DMS153 (cell line): ENCODE results near the gene CSN1S1.
"Not testable (repeated sequence)": the region's sequence is repeated elsewhere in the genome, so short reads cannot be mapped to it uniquely, and the experiment has no call there.

Source experiments
- DNase-seq: peaks from one replicate; lab custom pipeline; 2025; lab: John Stamatoyannopoulos, UW

CSN1S1 gene

GRCh38 chr4:69930768-69931167 is at the start of gene CSN1S1:
TSS of gene CSN1S1 (plus strand) at chr4:69931068. CDS start at chr4:69932556, 1,488 bp downstream.
- no peak for DNase-seq

GRCh38 chr4:69881173-69881773 is 49.6 kb upstream of the CSN1S1 start:
- peak; percentile 10 for DNase-seq

DNA sequence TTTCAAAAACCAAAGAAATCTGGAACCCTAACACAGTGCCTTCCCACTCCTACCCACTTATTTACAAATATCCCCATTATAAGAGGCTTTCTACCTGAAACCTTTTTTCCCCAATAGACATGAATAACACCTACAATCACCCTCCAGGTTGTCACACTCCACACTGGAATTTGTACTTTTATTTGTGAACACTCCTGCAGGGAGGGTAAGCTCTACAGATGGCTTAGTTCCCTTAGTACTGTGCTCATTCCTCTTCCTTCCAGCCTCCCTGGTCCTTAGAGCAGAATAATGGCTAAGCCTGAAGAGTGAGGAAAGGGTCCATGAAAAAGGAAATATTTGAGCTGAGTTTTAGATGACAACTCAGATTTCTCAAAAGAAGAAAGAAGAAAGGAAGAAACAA is 48.7 kb upstream of the CSN1S1 start:
- DNase-seq, result no peak

- no peak for DNase-seq
These were observed 42.5 kb upstream of the CSN1S1 start for GRCh38 chr4:69888336-69888735.

DNA sequence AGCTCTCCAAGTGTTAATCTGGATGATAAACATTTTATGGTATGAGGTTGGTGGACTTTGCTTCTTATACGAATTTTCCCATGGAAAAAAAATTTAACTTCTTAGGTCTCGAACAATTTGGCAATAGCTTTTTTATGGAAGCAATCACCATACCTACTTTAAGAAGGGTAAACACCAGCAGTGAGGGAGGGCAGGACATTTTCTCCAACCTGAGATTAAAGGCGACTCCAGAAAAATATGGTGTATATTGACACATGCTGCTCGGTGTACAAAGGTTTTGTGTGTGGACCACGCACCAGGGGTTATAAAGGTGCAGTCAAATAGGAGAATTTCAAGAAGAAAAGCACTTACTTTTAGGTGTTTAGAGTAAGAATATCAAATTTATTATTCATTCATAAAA is 36.7 kb upstream of the CSN1S1 start:
- no peak for DNase-seq

- DNase-seq, result no peak
These were observed 36.1 kb upstream of the CSN1S1 start for GRCh38 chr4:69894721-69895120.

- no peak for DNase-seq
These were observed 34.2 kb upstream of the CSN1S1 start for GRCh38 chr4:69896530-69897116.

- no peak for DNase-seq
These were observed 23.7 kb upstream of the CSN1S1 start for GRCh38 chr4:69907151-69907550.

- DNase-seq, result no peak
These were observed 21.7 kb upstream of the CSN1S1 start for GRCh38 chr4:69909195-69909594.

- no peak for DNase-seq
These were observed 20.7 kb upstream of the CSN1S1 start for GRCh38 chr4:69910016-69910782.

DNA sequence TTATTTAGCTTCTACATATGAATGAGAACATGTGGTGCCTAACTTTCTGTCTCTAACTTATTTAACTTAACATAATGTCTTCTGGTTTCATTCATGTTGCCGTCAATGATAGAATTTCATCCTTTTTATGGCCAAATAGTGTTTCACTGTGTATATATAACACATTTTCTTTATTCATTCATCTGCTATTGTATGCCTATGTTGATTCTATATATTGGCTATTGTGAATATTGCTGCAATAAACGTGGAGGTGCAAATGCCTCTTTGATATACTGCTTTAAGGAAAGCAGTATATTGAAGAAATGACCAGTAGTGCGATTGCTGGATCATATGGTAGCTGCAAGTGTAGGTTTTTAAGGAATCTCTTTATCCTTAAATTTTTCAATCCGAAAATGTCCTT is 10.0 kb upstream of the CSN1S1 start:
- DNase-seq, result no peak

- not testable (repeated sequence) for DNase-seq
These were observed 7.0 kb upstream of the CSN1S1 start for GRCh38 chr4:69923782-69924410.

DNA sequence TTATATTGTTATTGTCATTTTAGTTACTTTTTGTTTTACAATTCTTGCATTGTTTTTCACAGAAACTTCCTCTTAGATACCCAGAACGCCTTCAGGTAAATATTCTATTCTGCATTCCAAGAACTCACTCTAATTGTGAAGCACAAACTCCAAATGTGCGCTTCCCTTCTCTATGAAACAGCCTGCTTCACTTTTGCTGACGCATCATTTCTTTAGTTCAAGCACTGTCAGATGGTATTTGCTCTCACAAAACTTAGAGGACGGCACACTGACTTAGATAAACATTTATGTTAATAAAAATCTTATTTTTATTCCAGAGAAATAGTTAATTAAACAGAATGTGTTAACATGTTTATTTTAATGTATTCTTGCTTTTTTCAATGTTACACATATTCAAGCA is 3.3 kb downstream of the CSN1S1 start:
- no peak for DNase-seq

GRCh38 chr4:69936566-69936965 is 5.7 kb downstream of the CSN1S1 start:
- DNase-seq, result no peak

DNA sequence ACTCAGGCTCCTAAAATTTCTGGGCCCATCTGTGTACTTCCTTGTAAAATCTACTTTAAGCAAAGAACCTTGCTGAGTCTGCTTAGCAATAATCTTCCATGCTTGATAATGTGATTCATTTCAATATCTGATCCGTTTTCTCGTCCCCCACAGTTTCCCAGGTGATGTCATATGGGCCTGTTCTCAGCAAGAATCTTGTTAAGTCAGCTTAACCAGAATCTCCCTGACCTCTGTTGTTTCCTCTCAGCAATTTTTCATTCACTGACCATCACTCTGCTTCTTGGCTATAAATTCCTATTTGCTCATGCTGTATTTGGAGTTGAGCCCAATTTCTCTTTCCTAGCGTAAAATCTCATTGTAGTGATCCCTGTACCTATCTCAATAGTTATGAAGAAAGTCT is 20.7 kb downstream of the CSN1S1 start:
- no peak for DNase-seq

- DNase-seq, result no peak
These were observed 26.3 kb downstream of the CSN1S1 start for GRCh38 chr4:69957209-69957608.

GRCh38 chr4:69965628-69966027 is 34.8 kb downstream of the CSN1S1 start, which contains the start of gene CSN2:
TSS of gene CSN2 (minus strand) at chr4:69965728. CDS start at chr4:69960995, 4,733 bp downstream.
- no peak for DNase-seq

DNA sequence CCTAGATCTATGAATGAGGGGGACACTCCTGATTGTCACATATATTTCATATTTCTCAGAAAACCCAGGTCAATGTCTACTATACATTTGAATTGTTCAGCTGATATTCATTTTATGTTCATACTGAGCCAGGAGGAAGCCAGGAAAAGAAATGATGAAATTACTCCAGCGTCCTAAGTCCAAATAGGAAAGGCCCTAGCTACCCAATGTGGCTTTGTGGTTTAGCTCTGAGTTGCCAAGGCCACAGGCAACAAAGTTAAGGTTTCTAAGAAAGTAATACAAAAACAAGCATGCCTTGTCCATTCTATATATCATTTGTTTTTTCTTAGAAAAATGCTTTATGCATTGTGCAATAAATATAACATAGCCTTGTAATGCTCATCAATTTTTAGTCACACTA is 39.2 kb downstream of the CSN1S1 start:
- no peak for DNase-seq

DNA sequence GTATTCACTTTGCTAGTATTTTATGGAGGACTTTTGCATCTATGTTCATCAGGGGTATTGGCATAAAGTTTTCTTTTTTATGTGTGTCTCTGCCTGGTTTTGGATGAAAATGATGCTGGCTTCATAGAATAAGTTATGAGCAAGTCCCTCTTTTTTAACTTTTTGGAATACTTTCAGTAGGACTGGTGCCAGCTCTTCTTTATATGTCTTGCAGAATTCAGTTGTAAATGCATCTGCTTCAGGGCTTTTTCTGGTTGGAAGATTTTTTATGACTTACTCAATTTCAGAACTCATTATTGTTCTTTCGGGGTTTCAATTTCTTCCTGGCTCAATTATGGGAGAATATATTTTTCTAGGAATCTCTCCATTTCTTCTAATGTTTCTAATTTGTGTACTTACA is 43.8 kb downstream of the CSN1S1 start:
- DNase-seq, result no peak

DNA sequence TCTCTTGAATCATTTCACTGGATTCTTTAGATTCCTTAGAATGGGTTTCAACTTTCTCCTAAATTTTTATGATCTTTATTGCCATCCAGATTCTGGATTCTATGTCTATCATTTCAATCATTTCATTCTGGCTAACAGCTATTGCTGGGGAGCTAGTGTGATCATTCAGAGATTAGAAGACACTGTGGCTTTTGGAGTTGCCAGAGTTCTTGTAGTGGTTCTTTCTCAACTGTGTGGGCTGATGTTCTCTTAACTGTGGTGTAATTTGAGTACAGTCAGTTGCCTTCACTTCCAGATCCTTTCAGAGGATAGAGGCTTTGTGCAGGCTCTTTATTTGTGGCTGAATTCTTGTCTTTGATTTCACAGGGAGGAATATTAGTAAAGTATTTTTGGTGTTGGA is 46.7 kb downstream of the CSN1S1 start:
- DNase-seq, result no peak

GRCh38 chr4:69984030-69984443 is 53.2 kb downstream of the CSN1S1 start:
- peak; percentile 77 for DNase-seq

- DNase-seq, result no peak
These were observed 55.8 kb downstream of the CSN1S1 start for GRCh38 chr4:69986663-69987062.

- DNase-seq, result no peak
These were observed 60.1 kb downstream of the CSN1S1 start for GRCh38 chr4:69991016-69991415.
